ENCODE measurements around the gene BBS7.

The BBS7 gene

DNA sequence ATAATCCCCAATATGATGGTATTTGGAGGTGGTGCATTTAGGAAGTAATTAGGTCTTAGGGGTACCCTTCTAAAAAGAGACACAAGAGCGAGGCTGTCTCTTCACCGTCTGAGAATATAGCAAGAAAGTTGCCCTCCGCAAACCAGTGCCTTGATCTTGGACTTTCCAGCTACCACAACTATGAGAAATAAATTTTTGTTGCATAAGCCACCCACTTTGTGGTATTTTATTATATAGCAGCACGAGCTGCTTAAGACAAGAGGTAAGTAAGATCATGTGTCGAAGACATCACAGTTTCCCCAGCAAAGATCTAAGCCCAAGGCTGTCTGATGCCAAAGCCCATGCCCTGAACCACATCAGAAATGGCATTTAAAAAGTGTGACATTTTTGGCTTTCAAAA, 78.8 kb downstream of the BBS7 start:
- DNase-seq (ENCODE audit: low read depth) = no peak

- no peak for DNase-seq (ENCODE audit: low read depth)
Measured at GRCh38 chr4:121790976-121791375, 79.3 kb downstream of the BBS7 start.

DNA sequence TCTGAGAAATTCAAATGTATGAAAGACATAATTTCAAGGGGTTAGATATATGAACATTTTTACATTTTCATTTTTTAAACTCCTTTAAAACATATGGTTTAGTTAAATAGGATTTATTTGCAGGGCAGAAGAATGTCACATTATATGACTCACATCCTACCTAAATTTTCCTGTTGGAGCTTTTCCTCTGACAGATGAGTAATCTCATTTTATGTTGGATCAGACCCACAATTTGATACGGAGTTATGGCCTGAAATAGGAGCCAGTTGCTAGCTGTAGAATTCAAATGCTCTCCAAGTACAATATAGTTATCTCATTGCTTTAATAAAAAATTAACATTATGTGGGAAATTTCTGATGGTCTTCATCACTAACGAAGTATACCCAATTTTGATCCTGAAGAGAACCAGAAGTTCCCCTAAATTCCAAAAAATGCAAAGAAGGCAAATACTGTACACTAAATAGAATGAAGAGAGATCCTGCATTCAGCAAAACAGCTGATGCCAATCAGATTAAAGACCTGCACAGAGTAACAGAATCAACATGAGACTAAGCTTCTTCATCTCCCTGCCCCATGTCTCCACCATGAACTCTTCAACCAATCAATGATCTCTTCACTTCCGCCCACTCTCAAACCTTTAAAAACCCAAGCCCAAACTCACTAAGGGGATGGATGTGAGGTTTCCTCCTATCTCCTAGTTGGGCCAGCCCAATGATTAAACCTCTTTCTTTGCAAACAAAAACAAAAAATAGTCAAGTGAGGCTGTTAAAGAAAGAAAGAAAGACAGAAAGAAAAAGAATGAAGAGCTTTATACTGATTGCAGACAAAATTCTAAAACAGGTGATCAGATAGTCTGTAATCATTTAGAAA, 80.1 kb downstream of the BBS7 start:
- DNase-seq (ENCODE audit: low read depth) = no peak

GRCh38 chr4:121789455-121789854, 80.8 kb downstream of the BBS7 start:
- no peak for DNase-seq (ENCODE audit: low read depth)

GRCh38 chr4:121788896-121789295, 81.4 kb downstream of the BBS7 start:
- no peak for DNase-seq (ENCODE audit: low read depth)

DNA sequence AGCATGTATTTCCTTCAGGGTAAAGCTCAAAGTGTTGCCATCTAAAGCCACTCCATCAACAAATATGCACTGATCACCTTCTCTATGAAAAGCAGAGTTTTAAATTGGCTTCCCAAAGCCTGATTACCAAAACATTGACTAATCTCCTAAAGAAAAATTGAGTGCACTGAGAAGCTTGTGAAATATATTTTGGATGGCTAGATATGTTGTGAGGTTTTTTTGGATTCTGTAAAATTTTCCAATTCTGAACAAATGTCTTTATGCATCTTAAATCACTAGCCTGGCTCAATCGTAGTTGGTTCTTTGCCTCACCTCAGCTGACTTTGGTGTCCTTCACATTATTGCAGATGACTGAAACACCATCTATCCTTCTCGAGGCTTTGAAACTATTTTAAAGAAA, 84.1 kb downstream of the BBS7 start:
- DNase-seq (ENCODE audit: low read depth) = no peak

DNA sequence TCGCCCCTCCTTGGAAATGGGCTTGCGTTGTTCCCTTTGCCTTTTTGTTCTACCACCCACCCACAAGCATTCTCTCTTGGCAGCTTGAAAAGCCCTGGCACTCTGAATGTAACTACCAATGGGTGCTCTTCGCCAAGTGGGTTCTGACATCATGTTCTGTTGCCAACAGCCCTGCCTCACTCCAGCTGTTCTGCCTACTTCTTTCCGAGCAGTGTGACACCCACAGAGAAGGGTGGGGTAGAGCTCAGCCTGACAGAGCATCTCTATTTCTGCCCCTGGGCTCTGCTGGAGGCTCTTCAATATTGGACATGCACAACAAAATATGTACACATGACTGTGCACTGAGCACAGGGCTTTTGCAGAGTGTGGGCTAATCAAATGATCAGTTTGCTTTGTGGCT, 84.8 kb downstream of the BBS7 start:
- no peak for DNase-seq (ENCODE audit: low read depth)

- no peak for DNase-seq (ENCODE audit: low read depth)
Measured at GRCh38 chr4:121784975-121785374, 85.3 kb downstream of the BBS7 start.

- DNase-seq (ENCODE audit: low read depth) = no peak
Measured at GRCh38 chr4:121784401-121784800, 85.9 kb downstream of the BBS7 start.

- DNase-seq (ENCODE audit: low read depth) = no peak
Measured at GRCh38 chr4:121783210-121783609, 87.1 kb downstream of the BBS7 start.

GRCh38 chr4:121778991-121779628, 91.2 kb downstream of the BBS7 start:
- no peak for DNase-seq (ENCODE audit: low read depth)

DNA sequence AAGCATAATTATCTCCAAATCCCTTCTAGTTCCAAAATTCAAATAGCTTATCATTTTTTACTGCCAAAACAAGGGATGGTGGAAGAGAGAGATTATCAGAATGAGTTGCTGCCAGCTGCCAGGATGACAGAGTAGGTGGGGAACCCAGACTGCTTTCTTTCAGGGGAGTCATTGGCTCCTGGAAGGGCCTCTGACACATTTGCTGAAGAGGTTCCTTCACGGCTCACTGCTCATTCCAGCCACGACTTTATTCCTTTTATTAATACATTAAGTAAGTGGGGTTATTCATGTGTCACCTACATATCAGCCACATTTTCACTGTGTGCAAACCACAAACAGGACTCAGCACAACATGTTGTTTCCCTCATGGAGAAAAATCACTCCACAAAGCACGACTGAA, 92.6 kb downstream of the BBS7 start:
- DNase-seq (ENCODE audit: low read depth) = no peak

DNA sequence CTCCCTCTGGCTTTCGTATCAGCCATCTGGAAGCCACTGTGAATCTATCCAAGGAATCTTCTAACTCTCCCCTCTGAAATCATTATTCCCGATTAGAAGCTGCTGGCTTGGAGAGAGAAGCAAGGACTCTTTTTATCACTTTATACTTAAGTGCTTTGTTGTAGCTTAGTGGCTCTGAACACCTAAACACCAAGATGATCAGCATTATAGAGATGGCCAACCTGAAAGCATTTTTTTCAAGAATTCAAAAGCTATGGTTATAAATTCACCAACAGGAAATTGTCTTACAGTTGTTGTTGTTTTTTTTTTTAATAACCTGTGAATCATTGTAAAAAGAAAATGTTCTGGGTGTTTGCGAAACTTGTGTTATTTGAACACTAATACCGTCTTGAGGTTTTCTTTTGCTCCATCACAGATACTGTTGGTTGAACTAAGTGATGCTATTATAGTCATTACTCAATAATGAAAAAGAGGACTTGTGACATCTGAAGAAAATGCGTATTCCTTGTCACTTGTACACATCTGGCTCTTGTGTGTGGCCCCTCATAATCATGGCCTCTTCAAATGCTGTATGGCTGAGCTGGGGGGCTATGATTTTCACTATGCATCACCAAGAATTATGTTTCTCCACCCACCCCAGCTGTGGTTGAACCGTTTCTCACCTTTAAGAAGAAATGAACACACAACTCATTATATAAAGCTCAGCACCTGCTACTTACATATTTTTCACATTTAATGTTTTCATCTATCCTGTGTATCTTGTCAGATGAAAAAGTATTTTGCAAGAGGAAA, 93.5 kb downstream of the BBS7 start:
- no peak for DNase-seq (ENCODE audit: low read depth)

Data from T follicular helper cell (primary cell).